HCT116 (cell line): ENCODE measurements around the gene SCTR. TPM values are rescaled to one million over a fixed set of nuclear protein-coding genes. Genes with fewer than 3 reads are reported as not detected.

Experiments
- ATAC-seq: fragments of 200-7000 bp; cut with Tn5 transposase; 2 replicates; pipeline ENCODE4 v1.9.1; 2020; ENCODE audit warnings: mild to moderate bottlenecking, moderate library complexity
- BruUV-seq: library from RNA; stranded (reverse); fragments of 400-500 nt; replicated peaks from 2 replicates; lab custom pipeline; 2021; lab: Mats Ljungman, UMichigan
- CTCF ChIA-PET: fragments of 300-600 bp; sonication (Branson Sonifier 250); formaldehyde crosslinking; loops from one replicate; lab custom pipeline; 2021; ENCODE audit warnings: antibody characterized with exemption; lab: Charles Lee
- POLR2A ChIA-PET: fragments of 300-600, 350-600 bp; sonication (Branson Sonifier 250); formaldehyde crosslinking; loops from one replicate; lab custom pipeline; 2021; ENCODE audit warnings: antibody characterized with exemption; lab: Charles Lee
- RAD21 ChIA-PET, 2 experiments: fragments of 300-600 bp; sonication (Branson Sonifier 250); formaldehyde crosslinking; loops; one replicate each; lab custom pipeline; 2023; ENCODE audit warnings: low total read pairs in 2 of 2; ENCODE audit not compliant: uncharacterized antibody in 2 of 2, unreplicated experiment in 2 of 2, low non-redundant PET in 1 of 2; lab: Charles Lee
- DNase-seq: peaks from one replicate; pipeline ENCODE4 v3.0.0-alpha.2; 2010; ENCODE audit warnings: low read depth, low spot score
- H2AFZ ChIP-seq: fragments of 200-600 bp; shearing (Covaris generic), sonication (generic); 2 replicates; pipeline ENCODE4 v1.6.1; 2017; ENCODE audit warnings: low read depth, mixed run types, mixed read lengths, antibody characterized with exemption, low read length; ENCODE audit not compliant: poor library complexity, severe bottlenecking
- H3K27ac ChIP-seq: 2 replicates; pipeline ENCODE4 v1.5.1; 2012; ENCODE audit warnings: low read depth, low read length
- H3K27me3 ChIP-seq: fragments of 200-600 bp; sonication (generic); 2 replicates; pipeline ENCODE4 v1.6.1; 2016; ENCODE audit warnings: mixed run types, low read length, mixed read lengths; ENCODE audit not compliant: insufficient read depth
- H3K36me3 ChIP-seq, 2 experiments: fragments of 200-500 bp in 1 of 2; fragments of 200-600 bp in 1 of 2; sonication (Bioruptor generic) in 1 of 2; sonication (generic) in 1 of 2; 2 replicates each; pipeline versions ENCODE4 v1.5.1 to v1.6.1; 2014 to 2016; ENCODE audit warnings: low read length in 2 of 2, inconsistent platforms in 1 of 2, mixed read lengths in 1 of 2, mixed run types in 1 of 2; ENCODE audit not compliant: insufficient read depth in 2 of 2, control insufficient read depth in 1 of 2
- H3K4me1 ChIP-seq, 2 experiments: fragments of 200-600 bp in 1 of 2; sonication (generic) in 1 of 2; 2 replicates each; pipeline versions ENCODE4 v1.5.1 to v1.6.1; 2012 to 2017; ENCODE audit warnings: low read length in 2 of 2, inconsistent platforms in 1 of 2, mild to moderate bottlenecking in 1 of 2, mixed read lengths in 1 of 2, mixed run types in 1 of 2, moderate library complexity in 1 of 2; ENCODE audit not compliant: insufficient read depth in 2 of 2, control insufficient read depth in 1 of 2
- H3K4me2 ChIP-seq: fragments of 200-600 bp; sonication (generic); 2 replicates; pipeline ENCODE4 v1.6.1; 2017; ENCODE audit warnings: mixed run types, low read length, mixed read lengths
- H3K4me3 ChIP-seq, 2 experiments: fragments of 200-600 bp in 1 of 2; sonication (generic) in 1 of 2; replicated peaks in 1 of 2; 2 replicates each; pipeline ENCODE4 v1.5.1; 2011 to 2016; ENCODE audit warnings: low read length in 2 of 2, control low read depth in 1 of 2, low read depth in 1 of 2, mild to moderate bottlenecking in 1 of 2, mixed read lengths in 1 of 2, mixed run types in 1 of 2
- H3K79me2 ChIP-seq: fragments of 200-600 bp; sonication (generic); 2 replicates; pipeline ENCODE4 v1.6.1; 2017; ENCODE audit warnings: mild to moderate bottlenecking, mixed run types, low read length, moderate library complexity, mixed read lengths; ENCODE audit not compliant: insufficient read depth
- H3K9ac ChIP-seq: fragments of 200-600 bp; sonication (generic); 2 replicates; pipeline ENCODE4 v1.6.1; 2016; ENCODE audit warnings: low read length, mixed read lengths
- H3K9me2 ChIP-seq: fragments of 200-600 bp; sonication (generic), shearing (Covaris generic); 2 replicates; pipeline ENCODE4 v1.6.1; 2017; ENCODE audit warnings: mixed run types, mild to moderate bottlenecking, moderate library complexity; ENCODE audit not compliant: insufficient read depth
- H3K9me3 ChIP-seq, 2 experiments: fragments of 200-500 bp in 1 of 2; fragments of 200-600 bp in 1 of 2; sonication (Bioruptor generic) in 1 of 2; sonication (generic) in 1 of 2; 2 replicates each; pipeline ENCODE4 v1.6.1; 2014 to 2017; ENCODE audit warnings: low read length in 2 of 2, mixed read lengths in 2 of 2, inconsistent platforms in 1 of 2, low read depth in 1 of 2, mild to moderate bottlenecking in 1 of 2, mixed run types in 1 of 2, moderate library complexity in 1 of 2; ENCODE audit not compliant: control insufficient read depth in 1 of 2, insufficient read depth in 1 of 2
- H4K20me1 ChIP-seq: fragments of 200-600 bp; sonication (generic), shearing (Covaris generic); 2 replicates; pipeline ENCODE4 v1.6.1; 2017; ENCODE audit warnings: mixed run types, mild to moderate bottlenecking, moderate library complexity; ENCODE audit not compliant: insufficient read depth
- ATF3 ChIP-seq: IDR thresholded peaks from 2 replicates; pipeline ENCODE4 v1.6.1; 2012
- CEBPB ChIP-seq: IDR thresholded peaks from 2 replicates; pipeline ENCODE4 v1.6.1; 2012; ENCODE audit warnings: low read depth
- CTCF ChIP-seq, 3 experiments: fragments of 200-600 bp in 1 of 3; sonication (generic) in 1 of 3; IDR thresholded peaks in 2 of 3; conservative IDR thresholded peaks in 1 of 3; 2 replicates each; pipeline ENCODE4 v1.5.1; 2012 to 2017; ENCODE audit warnings: low read depth in 2 of 3, low read length in 2 of 3, antibody characterized with exemption in 1 of 3, borderline replicate concordance in 1 of 3, control low read depth in 1 of 3, mild to moderate bottlenecking in 1 of 3, mixed read lengths in 1 of 3, mixed run types in 1 of 3, moderate library complexity in 1 of 3; ENCODE audit not compliant: insufficient read depth in 1 of 3
- EGR1 ChIP-seq: IDR thresholded peaks from 2 replicates; pipeline ENCODE4 v1.6.1; 2012; ENCODE audit warnings: low read depth
- ELF1 ChIP-seq: IDR thresholded peaks from 2 replicates; pipeline ENCODE4 v1.6.1; 2012; ENCODE audit warnings: low read depth, borderline replicate concordance
- EZH2 ChIP-seq: fragments of 200-600 bp; sonication (generic); IDR thresholded peaks from 2 replicates; pipeline ENCODE4 v1.6.1; 2017; ENCODE audit warnings: antibody characterized with exemption, mixed run types
- EZH2phosphoT487 ChIP-seq: fragments of 200-600 bp; IDR thresholded peaks from 2 replicates; pipeline ENCODE4 v1.6.1; 2018; ENCODE audit warnings: antibody characterized with exemption, borderline replicate concordance
- JUND ChIP-seq: IDR thresholded peaks from 2 replicates; pipeline ENCODE4 v1.6.1; 2012
- POLR2A ChIP-seq: IDR thresholded peaks from 2 replicates; pipeline ENCODE4 v1.7.0; 2011; ENCODE audit warnings: borderline replicate concordance; ENCODE audit not compliant: insufficient read depth, insufficient read length; ENCODE audit errors: extremely low read depth
- POLR2AphosphoS5 ChIP-seq: IDR thresholded peaks from 2 replicates; pipeline ENCODE4 v1.6.1; 2011; ENCODE audit warnings: mild to moderate bottlenecking, low read depth, low read length, moderate library complexity
- REST ChIP-seq: IDR thresholded peaks from 2 replicates; pipeline ENCODE4 v1.6.1; 2012; ENCODE audit warnings: low read depth
- SP1 ChIP-seq: IDR thresholded peaks from 2 replicates; pipeline ENCODE4 v1.6.1; 2012; ENCODE audit warnings: low read depth
- SRF ChIP-seq: IDR thresholded peaks from 2 replicates; pipeline ENCODE4 v1.6.1; 2012; ENCODE audit warnings: low read depth
- TCF7L2 ChIP-seq: IDR thresholded peaks from 2 replicates; pipeline ENCODE4 v1.7.0; 2011; ENCODE audit warnings: borderline replicate concordance, inconsistent platforms; ENCODE audit not compliant: insufficient read depth, insufficient read length; ENCODE audit errors: extremely low read depth
- YY1 ChIP-seq: IDR thresholded peaks from 2 replicates; pipeline ENCODE4 v1.6.1; 2011; ENCODE audit warnings: low read length, low read depth, moderate library complexity, mild to moderate bottlenecking; ENCODE audit not compliant: insufficient replicate concordance; ENCODE audit errors: extremely low read depth
- ZBTB33 ChIP-seq: IDR thresholded peaks from 2 replicates; pipeline ENCODE4 v1.6.1; 2011; ENCODE audit warnings: mild to moderate bottlenecking, low read length, moderate library complexity; ENCODE audit not compliant: insufficient replicate concordance; ENCODE audit errors: extremely low read depth
- ZFX ChIP-seq: fragments of 450-650 bp; IDR thresholded peaks from 2 replicates; pipeline ENCODE4 v1.6.1; 2017
- ZNF274 ChIP-seq: fragments of 200-500 bp; sonication (Bioruptor generic); IDR thresholded peaks from 2 replicates; pipeline ENCODE4 v1.6.1; 2014; ENCODE audit warnings: mild to moderate bottlenecking, low read depth, low read length, inconsistent platforms
- intact Hi-C: fragments of 100-400 bp; cut with micrococcal nuclease; formaldehyde crosslinking; loops from 2 replicates; pipeline ENCODE4 v1.10.0; 2022
- total RNA-seq: library from RNA; stranded (reverse); gene quantifications from one replicate; pipeline ENCODE4 v1.2.1, GENCODE V29; 2021; ENCODE audit not compliant: unreplicated experiment

Gene SCTR
- total RNA-seq, 1 experiment from 2014 or later, result not detected

GRCh38 chr2:119414894-119415293 is 109.4 kb downstream of the SCTR start:
- H3K27ac ChIP-seq, result no peak overlapping the region
- no peaks in the 10 kb centered on the region for H3K4me1 ChIP-seq
- no peak overlapping the region for H3K4me3 ChIP-seq
- no peak overlapping the region for H3K9ac ChIP-seq
- no peaks in the 10 kb centered on the region for H3K79me2 ChIP-seq
- no peaks in the 10 kb centered on the region for H3K36me3 ChIP-seq
- ChIA-PET CTCF (interaction anchor here (2.4 kb wide), 1 partner anchor 62 kb away, joined by 9 read pairs; no protein-coding TSS in a partner anchor), RAD21 (no interaction called here), POLR2A (no interaction called here)
- H3K4me2 ChIP-seq, result no peak overlapping the region
- H2AFZ ChIP-seq, result no peak overlapping the region
- no peak for TF ChIP-seq POLR2A
- no peak for TF ChIP-seq YY1
- TF ChIP-seq SRF, result no peak
- TF ChIP-seq CEBPB, result no peak
- no peak for TF ChIP-seq REST
- no peak for TF ChIP-seq ZBTB33
- no peak for TF ChIP-seq SP1
- no peak for TF ChIP-seq EZH2
- no peak for TF ChIP-seq CTCF (IDR thresholded peaks at IDR 0.05 in 2 of 3, conservative IDR thresholded peaks at IDR 0.05 in 1 of 3; ENCODE audit: borderline replicate concordance in 1 of 3, insufficient read depth in 1 of 3, low read depth in 2 of 3, low read length in 2 of 3)
- TF ChIP-seq ELF1, result no peak
- TF ChIP-seq ZNF274, result no peak
- no peak for TF ChIP-seq EGR1
- TF ChIP-seq TCF7L2, result no peak
- no peak for TF ChIP-seq POLR2AphosphoS5
- TF ChIP-seq JUND, result no peak
- no peak for TF ChIP-seq ZFX
- no peak for TF ChIP-seq ATF3
- TF ChIP-seq EZH2phosphoT487, result no peak
- DNase-seq (no peak), ATAC-seq (no peak)
- H3K9me3 ChIP-seq, result no peaks in the 10 kb centered on the region
- no peaks in the 10 kb centered on the region for H3K9me2 ChIP-seq
- H4K20me1 ChIP-seq, result no peaks in the 10 kb centered on the region
- BruUV-seq, result no TSS peak
- intact Hi-C loops, result no loop called here
- H3K27me3 ChIP-seq, result no peaks in the 10 kb centered on the region
